Measurements from ENCODE around the gene EXOSC3.
A peak's percentile ranks its signal among the peaks of the same experiment; 100 is the strongest.
"Not testable (repeated sequence)": the region's sequence is repeated elsewhere in the genome, so short reads cannot be mapped to it uniquely, and the experiment has no call there.

EXOSC3 gene

DNA sequence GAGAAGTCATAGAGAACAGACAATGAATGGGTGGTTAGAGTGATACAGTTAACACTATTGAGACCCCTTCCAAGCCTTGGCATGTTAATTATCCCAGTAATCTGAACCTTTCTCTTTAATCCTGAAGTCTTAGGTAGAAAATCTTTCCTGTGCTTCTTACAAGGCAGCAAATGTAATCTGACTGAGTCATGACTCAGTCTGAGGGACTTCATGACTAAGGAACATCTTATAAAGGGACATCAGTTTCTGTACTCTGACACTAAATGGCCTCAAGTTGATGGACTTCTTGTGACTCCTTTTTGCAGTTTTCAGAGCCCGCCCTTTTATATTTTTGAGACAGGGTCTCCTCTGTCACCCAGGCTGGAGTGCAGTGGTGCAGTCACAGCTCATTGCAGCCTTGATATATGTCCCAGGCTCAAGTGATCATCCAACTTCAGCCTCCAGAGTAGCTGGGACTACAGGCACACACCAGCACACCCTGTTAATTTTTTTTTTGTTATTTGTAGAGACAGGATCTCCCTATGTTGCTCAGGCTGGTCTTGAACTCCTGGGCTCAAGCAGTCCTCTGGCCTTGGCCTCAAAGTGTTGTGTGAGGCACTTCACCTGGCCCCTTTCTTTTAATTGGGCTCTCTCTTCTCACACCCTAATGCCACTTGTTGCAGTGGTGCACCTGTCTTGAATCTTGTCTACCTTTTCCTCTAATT is 9.5 kb downstream of the EXOSC3 start:
- no peak for DNase-seq

GRCh38 chr9:37769995-37770394 is 14.9 kb downstream of the EXOSC3 start:
- no peak for DNase-seq

GRCh38 chr9:37769306-37769705 is 15.6 kb downstream of the EXOSC3 start:
- DNase-seq, result no peak

DNA sequence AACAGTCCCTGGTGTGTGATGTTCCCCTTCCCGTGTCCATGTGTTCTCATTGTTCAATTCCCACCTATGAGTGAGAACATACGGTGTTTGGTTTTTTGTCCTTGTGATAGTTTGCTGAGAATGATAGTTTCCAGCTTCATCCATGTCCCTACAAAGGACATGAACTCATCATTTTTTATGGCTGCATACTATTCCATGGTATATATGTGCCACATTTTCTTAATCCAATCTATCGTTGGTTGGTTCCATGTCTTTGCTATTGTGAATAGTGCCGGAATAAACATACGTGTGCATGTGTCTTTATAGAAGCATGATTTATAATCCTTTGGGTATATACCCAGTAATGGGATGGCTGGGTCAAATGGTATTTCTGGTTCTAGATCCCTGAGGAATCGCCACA is 19.6 kb downstream of the EXOSC3 start:
- not testable (repeated sequence) for DNase-seq

DNA sequence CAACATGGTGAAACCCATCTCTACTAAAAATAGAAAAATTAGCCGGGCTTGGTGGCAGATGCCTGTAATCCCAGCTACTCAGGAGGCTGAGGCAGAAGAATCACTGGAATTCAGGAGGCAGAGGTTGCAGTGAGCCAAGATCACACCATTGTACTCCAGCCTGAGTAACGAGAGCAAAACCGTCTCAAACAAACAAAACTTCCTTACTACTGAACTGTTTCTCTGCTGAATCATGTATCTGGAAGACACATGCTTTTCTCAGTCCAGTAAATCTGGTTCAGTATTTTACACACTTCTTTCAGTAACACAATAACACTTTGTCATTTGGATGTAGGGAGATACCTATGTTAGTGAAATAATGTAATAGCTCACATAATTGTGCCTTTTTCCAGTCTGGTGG is 23.4 kb downstream of the EXOSC3 start:
- no peak for DNase-seq

DNA sequence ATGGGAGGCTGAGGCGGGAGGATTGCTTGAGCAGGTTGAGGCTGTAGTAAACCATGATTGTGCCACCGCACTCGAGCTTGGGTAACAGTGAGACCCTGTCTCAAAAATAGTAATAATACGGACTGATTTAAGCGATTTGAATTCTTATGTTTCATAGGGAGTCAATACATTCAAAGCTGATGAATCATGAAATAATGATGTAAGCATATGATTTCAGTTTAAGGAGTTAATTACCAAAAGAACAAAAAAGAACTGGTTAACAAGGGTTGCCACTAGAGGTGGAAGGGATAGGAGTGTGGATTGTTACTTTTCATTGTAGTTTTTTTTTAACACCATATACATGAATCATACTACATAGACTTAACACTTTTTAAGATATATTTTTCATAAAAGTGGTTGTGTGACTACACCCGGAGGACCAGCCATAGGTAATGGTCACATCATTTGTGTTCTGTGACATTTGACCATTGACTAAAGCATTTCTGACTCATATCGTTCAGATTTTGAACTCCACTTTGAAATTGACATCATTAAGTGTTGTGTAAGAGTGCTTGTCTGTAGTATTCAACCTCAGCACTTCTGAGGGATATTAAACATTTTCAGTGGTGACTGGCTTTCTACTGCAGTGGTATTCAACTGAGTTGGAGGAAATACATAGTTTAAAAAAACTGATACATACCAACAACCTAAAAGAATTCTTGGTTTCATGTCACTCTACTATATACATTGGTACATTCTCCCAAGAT is 24.3 kb downstream of the EXOSC3 start:
- DNase-seq, result no peak

DNA sequence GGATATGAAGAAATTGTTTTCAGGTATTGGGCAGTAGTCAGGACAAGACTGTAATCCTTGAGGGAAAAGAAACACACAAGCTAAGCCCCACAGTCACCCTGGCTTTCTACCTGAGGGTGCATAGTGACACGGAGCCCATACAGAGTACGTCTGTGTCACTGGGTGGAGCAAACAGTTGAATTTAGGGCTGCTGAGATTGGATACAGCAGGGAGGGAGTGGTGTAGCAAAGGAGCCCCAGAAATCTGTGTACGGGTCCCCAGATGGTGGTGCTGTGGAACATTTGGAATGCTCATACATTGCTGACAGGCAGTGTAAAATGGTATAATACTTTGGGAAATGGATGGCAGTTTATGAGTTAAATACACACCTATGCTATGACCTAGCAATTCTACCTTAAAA is 26.1 kb downstream of the EXOSC3 start:
- no peak for DNase-seq

GRCh38 chr9:37753489-37754190 is 31.2 kb downstream of the EXOSC3 start, which contains the start of gene TRMT10B:
Gene TRMT10B, plus strand, starts transcription at chr9:37753805. Its CDS starts 8,127 bp downstream, at chr9:37761932.
- DNase-seq, result peak; percentile 64

DNA sequence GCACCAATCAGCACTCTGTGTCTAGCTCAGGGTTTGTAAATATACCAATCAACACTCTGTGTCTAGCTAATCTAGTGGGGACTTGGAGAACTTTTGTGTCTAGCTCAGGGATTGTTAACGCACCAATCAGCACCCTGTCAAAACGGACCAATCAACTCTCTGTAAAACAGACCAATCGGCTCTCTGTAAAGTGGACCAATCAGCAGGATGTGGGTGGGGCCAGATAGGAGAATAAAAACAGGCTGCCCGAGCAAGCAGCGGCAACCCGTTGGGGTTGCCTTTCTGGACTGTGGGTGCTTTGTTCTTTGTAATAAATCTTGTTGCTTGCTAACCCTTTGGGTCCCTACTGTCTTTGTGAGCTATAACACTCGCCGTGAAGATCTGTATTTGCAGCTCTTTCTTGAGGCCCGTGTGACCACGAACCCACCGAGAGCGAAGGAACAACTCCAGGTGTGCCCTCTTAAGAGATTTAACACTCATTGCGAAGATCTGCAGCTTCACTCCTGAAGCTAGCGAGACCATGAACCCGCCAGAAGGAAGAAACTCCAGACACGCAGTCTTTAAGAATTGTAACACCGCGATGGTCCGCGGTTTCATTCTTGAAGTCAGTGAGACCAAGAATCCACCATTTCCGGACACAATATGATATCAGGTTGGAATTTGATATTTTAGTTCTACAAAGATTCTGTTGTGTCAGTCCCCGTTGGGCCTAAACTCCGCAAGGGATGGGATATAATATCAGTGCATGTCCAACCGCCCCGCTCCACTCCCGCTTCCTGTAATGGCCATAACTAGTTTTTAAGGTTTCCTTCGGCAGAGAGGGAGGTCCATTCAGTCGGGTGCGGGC is 32.0 kb downstream of the EXOSC3 start:
- no peak for DNase-seq

DNA sequence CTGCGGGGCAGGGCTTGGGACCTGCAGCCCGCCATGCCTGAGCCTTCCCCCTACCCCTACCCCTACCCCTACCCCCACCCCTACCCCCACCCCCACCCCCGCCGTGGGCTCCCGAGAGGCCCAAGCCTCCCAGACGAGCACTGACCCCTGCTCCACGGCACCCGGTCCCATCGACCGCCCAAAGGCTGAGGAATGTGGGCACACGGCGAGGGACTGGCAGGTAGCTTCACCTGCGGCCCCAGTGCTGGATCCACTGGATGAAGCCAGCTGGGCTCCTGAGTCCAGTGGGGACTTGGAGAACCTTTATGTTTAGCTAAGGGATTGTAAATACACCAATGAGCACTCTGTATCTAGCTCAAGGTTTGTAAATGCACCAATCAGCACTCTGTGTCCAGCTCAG is 32.8 kb downstream of the EXOSC3 start:
- not testable (repeated sequence) for DNase-seq

- not testable (repeated sequence) for DNase-seq
Measured at GRCh38 chr9:37751704-37752103, 33.2 kb downstream of the EXOSC3 start.

DNA sequence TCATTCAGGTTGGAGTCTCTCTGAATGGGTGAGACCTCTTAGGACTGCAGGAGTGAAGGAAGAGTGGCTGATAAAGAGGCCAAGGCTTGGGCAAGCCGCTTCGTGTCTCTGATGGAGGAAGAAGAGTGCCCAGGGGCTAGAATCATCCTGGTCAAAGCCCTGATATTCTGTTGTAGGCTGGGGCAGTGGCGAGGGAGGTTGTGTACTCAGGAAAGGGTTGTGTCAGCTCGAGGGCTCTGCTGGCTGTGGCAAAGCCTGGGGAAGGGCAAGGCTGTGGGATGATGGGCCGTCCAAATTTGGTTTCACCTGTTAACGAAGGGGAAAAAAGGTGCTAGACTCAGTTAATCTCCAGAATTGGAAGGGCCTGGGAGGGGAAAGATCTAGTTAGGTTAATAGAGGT is 33.7 kb downstream of the EXOSC3 start:
- DNase-seq, result no peak

GRCh38 chr9:37749129-37749528 is 35.7 kb downstream of the EXOSC3 start:
- no peak for DNase-seq

DNA sequence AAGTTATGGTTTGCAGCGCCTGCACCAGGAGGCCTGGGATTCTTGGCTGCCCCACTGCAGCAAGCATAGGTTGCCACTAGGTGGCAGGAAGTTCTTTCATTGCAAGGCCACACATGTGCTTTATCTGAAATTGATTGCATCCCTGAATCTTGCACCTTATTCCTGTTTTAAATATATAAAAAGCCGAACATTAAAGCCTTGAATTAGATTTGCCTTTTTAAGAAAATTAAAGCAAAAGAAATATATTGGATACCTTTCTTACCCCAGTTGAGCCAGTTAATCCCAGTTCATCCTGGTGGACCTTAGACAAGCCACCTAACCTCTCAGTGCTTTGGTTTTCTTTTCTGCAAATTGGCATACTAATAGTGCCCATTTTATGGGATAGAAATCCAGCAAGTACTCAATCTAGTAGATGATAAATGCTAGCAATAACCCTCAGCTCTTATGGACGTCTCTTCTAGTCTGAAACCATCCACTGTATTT is 37.6 kb downstream of the EXOSC3 start:
- peak; percentile 54 for DNase-seq

GRCh38 chr9:37746448-37747270 is 38.2 kb downstream of the EXOSC3 start:
- DNase-seq, result no peak

DNA sequence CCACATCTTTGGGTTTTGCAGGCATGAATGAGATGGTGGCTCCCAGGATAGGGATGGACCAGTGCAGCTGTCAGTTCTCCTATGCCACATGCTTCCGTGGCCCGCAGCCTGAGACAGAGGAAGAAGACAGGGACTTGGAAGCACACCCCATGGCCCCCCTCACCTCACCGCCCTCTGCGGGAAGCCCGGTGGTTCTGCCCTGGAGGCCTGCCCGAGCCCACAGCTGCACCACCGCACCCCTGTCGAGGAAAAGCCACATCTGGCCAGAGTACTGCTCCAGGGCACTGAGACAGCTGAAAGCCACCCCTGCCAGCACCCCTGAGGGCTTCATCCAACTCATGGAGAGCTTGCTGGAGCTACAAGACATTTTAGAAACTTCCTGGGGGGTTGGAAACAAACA is 38.9 kb downstream of the EXOSC3 start:
- DNase-seq, result no peak

DNA sequence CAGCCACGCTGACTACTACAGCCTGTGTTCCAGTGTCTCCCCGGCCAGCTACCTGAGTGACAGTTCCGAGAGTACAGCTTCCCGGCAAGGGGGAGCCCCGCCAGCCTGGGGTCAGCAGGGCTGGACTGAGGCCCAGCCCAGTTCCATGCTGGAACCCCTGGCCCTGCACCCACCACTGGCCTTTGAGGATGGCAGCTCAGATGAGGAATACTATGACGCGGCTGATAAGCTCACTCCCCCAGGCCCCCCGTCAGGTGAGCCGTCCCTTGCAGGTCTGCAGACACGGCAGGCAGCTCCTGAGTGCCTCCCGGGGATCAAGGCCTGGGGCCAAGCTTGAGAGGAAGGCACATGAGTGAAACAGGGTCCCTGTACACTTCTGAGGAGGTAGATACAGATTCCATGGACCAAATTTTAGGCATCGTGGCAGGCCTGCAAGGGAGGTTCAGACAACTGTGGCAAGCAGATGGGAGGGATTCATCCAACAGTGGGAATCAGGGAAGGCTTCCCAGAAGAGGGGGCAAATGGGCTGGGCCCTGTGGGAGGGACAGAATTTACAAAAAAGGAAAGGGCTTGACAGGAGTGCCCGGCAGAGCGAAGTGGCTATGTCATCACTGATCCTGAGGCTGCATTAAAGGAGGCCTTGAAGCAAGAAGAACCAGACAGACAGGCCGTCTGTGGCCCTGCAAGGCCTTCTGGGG is 44.1 kb downstream of the EXOSC3 start:
- no peak for DNase-seq

GRCh38 chr9:37740128-37740527 is 44.7 kb downstream of the EXOSC3 start:
- DNase-seq, result no peak

DNA sequence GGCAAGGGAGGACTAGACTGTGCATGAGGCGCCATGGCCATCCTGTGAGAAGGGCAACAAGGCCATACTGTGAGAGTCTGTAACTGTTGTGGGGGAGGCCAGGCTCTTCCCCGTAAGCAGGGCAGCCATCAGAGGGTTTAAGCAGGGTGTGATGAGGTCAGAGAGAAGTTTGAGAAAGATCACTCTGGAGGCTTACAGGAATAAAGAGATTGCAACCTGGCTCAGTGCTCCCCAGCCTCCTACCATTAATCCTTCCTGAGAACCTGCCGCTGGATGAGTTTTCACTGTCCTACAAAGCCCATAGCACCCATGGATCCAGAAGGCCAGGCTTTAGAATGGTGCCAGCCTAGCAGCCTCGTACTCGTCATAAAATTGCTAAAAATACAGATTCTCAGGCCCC is 45.6 kb downstream of the EXOSC3 start:
- no peak for DNase-seq

GRCh38 chr9:37732952-37733351 is 51.9 kb downstream of the EXOSC3 start:
- no peak for DNase-seq

DNA sequence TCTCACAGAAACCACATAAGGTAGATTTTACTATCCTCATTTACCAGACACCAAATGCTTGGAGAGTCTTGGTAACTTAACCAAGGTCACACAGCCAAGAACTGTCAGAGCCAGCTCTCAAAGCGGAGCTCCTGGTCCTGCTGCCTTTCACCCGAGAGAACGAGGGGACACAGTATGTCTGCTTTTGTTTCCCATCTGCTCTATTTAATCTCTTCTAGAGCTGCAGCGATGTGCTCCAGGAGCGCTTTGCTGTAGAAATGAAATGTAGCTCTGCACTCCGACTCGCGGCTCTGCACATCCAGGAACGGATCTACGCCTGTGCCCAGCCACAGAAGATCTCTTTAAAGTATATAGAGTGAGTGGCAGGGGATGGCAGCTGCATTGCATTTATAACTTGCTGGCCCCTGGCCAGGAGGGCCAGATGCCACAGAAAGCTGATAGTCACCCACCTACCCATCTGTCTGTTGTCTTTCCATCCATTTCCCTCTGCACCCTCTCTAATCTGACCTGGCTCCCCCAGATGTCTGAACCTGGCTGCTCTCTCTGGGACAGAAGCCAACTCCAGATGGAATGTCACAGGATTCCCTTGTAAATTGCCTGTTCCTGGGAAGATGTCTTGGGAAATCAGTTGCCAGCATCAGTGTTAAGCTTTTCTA is 52.6 kb downstream of the EXOSC3 start:
- no peak for DNase-seq

Measured in NCI-H510A treated with DMSO at 0.1 percent for 48 hours (cell line).